HG02943 (cell line): ENCODE results near the gene RCAN2.
"Not testable (repeated sequence)": the region's sequence is repeated elsewhere in the genome, so short reads cannot be mapped to it uniquely, and the experiment has no call there.

Source experiments
- ATAC-seq: cut with Tn5 transposase; IDR thresholded peaks from one replicate; pipeline ENCODE4 v1.9.1; 2021; ENCODE audit warnings: mild to moderate bottlenecking, low read depth, moderate library complexity; ENCODE audit not compliant: unreplicated experiment

The RCAN2 gene

GRCh38 chr6:46352541-46353268 is 138.5 kb downstream of the RCAN2 start:
- no peak for ATAC-seq

DNA sequence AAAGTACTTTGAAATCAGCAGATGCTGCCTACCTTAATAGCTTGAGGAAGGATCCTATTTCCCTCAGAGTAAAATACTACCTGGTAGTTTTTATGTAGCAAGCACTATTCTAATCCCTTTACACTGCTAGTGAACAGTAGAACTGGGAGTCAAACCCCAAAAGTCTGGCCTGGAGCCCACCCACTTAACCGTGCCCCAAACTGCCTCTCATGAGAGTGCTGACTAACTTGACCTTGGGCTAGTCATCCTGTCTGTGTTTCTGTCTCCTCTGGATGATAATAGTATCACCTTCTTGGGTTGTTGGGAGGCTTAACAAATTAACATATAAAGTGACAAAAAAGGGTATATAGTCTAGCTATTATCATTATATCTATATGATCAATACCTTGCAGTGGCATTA is 140.5 kb downstream of the RCAN2 start:
- ATAC-seq: no peak

DNA sequence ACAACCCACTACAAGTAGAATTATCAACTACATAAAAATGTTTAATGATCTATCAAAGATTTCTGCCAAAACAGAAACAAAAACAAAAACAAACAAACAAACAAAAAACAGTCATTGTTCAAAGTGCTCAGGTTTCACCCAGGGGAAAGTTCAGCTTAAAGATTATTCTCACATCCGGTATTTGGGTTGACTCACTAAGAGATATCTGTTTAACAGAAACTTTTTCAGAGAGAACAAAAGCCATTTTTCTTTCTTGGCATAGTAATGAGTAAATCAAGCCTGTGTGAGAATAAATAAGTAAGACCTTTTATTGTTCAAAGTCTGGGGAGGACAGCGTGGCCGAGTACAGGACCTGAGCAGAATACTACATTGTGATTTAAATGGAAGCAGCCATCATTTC is 143.6 kb downstream of the RCAN2 start:
- no peak for ATAC-seq

DNA sequence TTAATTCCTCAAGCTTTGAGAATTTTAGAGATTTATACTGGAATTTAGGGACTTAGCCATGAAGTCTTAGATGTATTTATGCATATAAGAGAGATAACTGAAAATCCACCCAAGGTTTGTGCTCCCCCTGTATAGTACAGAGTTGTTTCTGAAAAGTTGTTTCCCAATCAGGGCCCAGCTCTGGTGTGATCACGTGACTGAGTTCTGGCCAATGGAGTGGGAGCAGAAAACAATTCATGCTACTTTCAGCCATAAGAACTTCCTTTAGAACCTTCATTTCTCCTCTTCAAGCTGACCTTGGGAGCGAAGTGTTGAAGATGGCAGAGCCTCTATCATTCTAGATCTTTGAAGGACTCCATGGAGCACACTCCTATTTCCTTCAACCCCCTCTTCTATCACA is 151.0 kb downstream of the RCAN2 start:
- ATAC-seq: no peak

- no peak for ATAC-seq
These were observed 153.1 kb downstream of the RCAN2 start for GRCh38 chr6:46338131-46338530.

GRCh38 chr6:46334442-46334841 is 156.8 kb downstream of the RCAN2 start:
- no peak for ATAC-seq

DNA sequence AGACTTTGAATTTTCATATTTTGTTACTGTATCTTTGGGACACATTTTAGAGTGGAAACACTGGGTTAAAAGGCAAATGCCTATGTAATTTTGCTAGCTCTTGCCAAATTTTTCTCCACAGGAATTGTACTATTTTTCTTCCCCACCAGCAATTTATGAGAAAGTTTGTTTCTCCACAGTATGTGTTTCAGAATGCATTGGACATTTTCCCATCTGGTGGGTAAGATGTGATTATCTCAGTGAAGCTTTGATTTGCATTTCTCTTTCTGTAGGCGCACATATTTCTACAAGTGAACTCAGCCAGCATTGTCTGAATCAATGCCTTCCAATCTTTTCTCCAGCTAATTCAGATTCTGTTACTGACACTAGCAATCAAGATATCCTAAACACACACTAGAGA is 157.8 kb downstream of the RCAN2 start:
- ATAC-seq: no peak

GRCh38 chr6:46332448-46332847 is 158.8 kb downstream of the RCAN2 start:
- not testable (repeated sequence) for ATAC-seq

GRCh38 chr6:46331461-46331860 is 159.8 kb downstream of the RCAN2 start:
- ATAC-seq: no peak

GRCh38 chr6:46329568-46329967 is 161.7 kb downstream of the RCAN2 start:
- ATAC-seq: no peak

DNA sequence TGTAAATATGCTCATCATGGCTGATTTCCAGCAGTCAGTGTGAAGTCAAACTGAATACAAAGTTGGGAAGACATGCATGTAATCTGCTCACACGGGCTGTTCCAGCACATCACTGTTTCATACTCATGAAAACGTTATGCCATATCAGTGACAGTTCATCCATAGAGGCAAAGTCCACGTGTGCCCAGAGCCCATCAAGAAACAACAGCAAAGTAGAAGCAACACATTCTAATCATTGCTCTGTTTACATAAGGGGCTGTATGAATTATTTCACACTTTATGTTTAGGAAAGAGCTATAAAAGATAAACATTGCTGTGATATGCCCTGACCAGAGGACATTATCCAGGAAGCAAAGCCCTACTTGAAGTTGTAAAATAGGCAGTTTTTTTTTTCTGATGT is 163.5 kb downstream of the RCAN2 start:
- ATAC-seq: no peak

GRCh38 chr6:46325561-46326530 is 165.4 kb downstream of the RCAN2 start:
- no peak for ATAC-seq

GRCh38 chr6:46324706-46325105 is 166.5 kb downstream of the RCAN2 start:
- no peak for ATAC-seq

DNA sequence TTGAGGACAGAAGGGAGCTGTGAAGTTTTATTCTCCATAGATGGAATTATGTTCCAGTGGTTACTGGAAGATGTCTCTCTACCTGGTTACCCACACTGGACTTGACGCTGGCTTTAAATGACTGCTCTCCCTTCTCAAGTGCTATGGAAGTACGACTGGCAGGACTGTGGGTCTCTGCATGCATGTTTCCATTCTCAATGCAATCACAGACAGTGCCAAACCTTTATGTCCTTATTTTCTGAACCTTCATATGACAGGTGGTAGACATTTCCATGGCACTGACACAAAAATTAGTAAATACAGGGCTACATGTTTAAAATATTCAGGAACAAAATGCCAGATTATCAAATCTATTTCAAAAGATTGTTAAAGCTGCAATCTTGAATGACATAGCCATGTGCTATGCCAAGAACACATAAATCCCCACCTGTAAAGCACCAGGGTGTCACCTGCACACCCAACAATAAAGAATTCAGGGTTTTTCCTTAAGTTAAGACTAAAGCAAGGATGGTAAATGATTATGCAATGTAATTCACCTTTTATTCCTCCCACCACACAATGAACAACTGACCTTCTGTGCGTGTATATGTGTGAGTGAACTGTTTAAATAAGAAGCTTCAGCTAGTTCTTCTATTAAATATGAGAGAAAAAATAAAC is 167.2 kb downstream of the RCAN2 start:
- no peak for ATAC-seq

DNA sequence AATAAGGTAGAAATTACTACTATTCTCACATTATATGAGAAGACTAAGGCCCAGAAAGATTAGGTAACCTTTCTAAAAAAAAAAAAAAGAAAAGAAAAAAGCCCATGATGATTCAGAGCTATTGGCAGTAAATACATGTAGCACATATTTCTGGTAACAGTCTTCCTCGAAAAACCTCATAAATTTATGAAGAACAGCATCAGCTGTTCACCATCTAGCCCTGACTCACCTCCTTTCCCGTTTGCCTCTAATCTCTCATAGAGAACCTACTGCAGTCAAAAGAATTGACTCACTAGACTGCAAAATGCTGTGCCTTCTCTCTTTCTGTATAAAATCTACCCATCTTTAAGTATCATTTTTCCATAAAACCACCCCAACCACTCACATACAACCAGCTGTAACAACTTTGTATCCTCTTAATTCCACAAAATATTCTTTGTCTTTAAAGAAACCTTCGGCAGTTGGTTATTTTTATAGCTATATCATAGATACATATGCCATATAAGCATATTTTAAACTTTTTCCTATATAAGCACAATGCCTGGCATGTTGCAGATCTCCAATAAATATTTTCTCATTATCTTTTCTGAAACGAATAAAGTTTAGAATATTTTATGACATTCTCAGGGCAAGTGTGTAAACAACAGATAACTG is 167.8 kb downstream of the RCAN2 start:
- no peak for ATAC-seq

- no peak for ATAC-seq
These were observed 170.7 kb downstream of the RCAN2 start for GRCh38 chr6:46320505-46320904.

DNA sequence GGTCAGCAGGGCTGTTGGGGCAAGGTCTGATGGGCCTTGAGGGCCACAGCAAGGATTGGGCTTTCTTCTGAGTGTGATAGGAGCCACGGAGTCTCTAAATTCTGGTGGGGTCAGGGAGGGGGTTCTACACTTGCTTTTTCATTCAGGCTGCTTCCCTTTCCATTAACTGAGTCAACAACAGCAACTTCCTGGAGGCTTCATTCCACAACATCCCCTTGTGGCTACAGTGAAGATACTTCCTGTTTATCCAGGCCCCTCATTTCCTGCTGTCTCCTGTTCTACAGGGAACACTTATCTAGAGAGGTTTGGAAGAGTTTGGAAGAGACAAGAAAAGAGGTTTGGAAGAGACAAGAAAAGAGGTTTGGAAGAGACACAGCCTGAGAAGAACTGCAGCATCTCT is 175.7 kb downstream of the RCAN2 start:
- ATAC-seq: no peak

GRCh38 chr6:46312654-46313053 is 178.6 kb downstream of the RCAN2 start:
- no peak for ATAC-seq

DNA sequence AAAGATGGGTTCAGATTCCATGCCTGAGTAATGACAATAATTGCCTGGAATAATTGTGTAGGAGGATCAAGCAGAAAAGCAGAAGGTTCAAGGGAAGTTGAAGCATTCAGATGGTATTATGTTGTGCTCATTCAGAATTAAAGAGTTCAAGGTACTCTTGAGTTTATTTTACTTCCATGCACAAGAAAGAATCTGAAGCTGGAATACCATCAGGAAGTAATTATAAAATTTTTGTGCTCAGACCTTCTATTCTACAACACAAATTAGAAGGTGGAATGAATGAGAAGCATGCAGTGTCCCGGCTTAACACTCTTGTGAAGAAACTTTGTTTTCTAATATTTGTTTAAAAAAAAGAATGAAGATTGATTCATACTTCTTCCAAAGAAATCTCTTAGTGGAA is 181.1 kb downstream of the RCAN2 start:
- no peak for ATAC-seq

DNA sequence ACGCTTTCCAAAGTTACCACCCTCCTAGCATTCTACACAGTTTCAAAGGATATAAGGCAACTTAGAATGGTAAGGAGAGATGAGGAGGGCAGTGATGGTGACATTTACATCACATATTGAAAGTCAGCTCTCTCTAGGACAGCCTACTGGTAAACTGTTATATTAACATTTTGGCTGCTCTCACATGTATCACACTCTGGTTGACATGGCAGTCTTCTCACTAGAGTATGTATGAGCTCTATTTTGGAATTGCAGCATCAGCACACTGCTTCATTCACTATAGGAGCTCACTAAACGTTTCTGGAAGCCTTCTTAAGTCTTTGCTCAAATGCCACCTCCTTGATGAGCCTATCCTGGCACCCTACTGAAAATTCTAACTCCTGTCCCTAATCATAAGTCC is 184.8 kb downstream of the RCAN2 start:
- ATAC-seq: no peak

GRCh38 chr6:46305833-46306232 is 185.4 kb downstream of the RCAN2 start:
- ATAC-seq: no peak
